ENCODE data around the gene MOB1A.
"Not testable (repeated sequence)": the region's sequence is repeated elsewhere in the genome, so short reads cannot be mapped to it uniquely, and the experiment has no call there.

Gene MOB1A

DNA sequence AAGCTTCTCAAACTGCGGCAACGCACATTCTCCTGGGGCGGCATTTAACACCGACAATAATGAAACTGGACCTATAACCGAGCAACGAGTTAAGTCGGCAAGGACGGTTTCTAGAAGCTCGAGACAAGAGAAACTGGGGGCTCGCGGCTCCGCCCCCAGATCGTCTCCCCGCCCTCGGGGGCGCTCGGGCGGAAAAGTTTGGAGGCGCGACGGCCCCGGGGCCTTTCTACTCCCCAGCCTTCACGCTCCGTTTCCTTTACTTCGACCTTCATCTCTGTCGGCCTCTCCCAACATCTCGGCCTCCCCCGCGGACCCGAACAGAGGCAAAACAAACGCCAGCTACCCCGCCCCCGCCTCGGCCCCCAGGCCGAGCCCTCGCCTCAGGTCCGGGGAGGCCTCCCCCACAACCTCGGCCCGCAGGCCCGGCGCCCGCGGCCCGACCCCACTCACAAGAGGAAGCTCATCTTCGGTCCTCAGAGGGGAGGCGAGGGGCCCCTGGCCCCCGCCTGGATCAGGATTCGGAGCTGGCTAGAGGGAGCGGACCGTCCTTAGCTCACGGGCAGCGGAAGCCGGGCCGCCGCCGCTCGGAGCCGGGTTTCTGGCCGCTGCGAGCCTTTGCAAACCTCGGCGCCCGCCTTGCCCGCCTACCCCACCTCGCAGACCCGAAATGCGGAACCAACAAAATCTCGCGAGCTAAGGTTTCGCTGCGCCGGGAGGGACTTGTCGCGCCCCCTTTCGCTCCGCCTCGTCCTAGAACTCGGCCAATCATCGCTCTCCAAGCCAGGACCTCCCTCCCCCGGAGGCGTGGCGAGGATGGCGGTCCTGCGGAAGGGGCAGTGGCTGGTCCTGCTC, at the start of gene MOB1A:
Gene MOB1A (minus strand): TSS at position 669 of the 852 bp plus-strand sequence. CDS start 205 bp downstream, at position 464.
- DNase-seq (ENCODE audit: low read depth in 2 of 2), result peak; percentile 96 to 97

DNA sequence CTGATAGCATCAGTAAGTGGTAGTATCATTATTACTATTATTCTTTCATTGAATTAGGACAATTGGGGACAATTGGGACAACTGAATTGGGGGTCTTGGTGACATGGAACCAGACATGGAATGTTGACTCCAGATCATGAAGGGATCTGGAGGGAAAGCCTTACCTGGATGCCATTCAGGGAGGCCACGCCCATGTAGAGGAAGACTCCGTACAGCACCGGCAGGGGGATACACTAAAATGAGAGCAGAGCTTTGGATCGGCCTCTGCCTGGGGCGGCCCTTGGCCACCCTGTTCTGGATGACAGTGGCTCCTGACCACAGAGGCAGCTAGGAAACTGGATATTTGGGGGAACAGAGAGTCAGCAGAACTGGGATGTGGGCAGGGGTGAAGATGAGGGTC, 49.0 kb upstream of the MOB1A start:
- DNase-seq (ENCODE audit: low read depth in 2 of 2), result no peak

DNA sequence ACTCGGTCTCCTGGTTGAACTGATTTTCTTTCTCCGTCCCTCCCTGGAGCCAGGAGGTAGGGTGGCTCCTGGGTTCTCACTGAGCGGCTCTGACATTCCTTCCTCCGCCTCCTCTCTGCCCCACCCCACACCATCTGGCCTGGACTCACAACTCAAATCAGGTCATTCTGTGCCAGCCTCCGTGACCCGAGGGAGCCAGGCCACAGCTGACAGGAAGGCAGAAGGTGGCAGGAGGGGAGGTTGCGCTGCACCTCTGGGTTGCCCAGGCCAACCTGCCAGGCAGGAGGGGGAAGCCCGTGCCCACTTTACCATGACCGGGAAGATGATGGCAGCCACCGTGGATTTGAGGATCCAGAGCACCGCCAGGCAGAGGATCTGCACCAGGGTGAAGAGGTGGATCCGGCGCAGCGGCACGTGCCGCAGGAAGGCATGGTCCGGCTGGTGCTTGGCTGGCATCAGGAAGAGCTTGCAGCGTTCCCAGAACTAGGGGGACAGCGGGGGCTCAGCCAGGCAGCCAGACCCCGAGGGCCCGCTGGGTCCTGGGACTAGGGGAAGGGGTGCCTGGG, 48.1 kb upstream of the MOB1A start:
- no peak for DNase-seq (ENCODE audit: low read depth in 2 of 2)

DNA sequence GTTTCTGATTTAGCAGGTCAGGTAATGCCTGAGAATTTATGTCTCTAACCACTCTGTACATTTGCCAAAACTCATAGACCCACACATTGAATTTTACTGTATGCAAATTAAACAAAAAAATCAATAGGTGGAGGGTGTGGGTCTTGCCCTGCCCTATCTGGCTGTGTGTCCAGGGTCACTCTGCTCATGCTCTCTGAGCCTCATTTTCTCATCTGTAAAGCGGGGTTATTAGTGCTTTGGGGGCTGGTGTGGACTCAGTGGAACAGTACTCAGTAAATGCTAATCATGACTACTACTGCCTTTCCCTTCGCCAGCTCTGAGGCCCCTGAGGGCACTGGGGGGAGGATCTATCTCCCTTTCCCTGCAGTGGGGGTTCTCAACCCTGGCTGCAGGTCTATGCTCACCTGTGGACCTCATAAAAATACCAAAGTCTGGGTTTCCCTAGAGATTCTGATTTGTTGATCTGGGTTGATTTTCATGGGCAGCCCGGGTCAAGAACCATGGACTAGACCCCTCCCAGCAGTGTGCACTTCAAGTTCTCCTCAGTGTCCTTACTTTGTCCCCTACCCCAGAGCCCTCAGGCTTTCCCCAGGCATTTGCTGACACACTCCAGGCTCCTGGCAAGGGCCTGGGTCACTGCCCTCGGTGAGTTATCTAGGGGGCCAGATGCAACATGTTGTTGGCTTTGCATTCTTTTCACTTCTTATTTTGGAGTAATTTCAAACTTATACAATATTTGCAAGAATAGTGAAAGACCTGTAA, 47.2 kb upstream of the MOB1A start:
- no peak for DNase-seq (ENCODE audit: low read depth in 2 of 2)

DNA sequence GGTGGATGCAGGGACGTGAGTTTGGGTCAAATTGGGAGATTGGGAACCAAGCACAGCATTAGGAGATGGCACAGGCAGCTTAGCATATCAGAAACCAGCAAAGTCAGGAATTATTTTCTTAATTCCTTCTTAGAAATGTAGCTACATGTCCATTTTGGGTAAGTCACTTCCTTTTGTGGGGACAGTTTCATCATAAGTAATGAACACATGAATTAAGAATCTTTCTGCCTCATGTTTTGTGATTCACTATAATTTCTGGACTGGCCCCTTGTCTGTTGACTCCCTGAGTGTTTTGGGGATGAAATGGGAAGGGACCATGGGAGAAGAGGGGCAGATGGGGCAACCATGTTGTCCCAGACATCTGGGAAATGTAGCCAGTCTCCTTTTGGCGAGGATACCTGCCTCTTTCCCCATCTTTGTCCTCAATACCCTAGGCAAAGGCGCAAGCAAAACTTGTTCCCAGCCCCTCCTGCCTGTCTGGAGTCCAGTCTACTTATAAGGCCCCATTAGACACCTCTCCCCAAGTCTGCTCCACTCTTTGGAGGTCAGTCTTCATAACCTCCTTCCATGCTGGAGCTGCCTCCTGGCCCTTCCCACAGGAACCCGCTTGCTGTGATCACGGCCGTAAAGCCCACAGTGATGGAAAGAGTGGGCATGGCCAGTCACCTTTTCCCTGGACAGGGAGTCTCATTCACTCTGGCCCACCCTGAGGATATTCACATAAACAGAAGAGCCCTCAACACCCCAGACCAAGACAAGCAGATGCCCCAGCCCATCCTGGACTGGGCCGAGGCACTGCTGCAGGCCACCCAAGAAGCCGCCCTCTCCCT, 45.5 kb upstream of the MOB1A start:
- DNase-seq (ENCODE audit: low read depth in 2 of 2), result no peak

DNA sequence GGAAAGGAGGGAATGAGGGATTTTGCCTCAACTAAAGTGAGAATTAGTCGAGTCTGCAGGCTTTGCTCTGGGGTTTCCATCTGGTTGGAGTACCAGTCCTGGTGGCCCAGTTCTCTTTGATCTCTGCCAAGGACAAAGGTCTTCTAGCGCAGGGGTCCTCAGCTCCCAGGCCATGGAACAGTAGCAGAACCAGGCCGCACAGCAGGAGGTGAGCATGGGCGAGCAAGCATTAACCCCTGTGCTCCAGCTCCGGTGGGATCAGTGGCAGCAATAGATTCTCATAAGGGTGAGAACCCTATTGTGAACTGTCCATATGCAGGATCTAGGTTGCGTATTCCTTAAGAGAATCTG, 43.6 kb upstream of the MOB1A start:
- DNase-seq (ENCODE audit: low read depth in 2 of 2), result no peak

DNA sequence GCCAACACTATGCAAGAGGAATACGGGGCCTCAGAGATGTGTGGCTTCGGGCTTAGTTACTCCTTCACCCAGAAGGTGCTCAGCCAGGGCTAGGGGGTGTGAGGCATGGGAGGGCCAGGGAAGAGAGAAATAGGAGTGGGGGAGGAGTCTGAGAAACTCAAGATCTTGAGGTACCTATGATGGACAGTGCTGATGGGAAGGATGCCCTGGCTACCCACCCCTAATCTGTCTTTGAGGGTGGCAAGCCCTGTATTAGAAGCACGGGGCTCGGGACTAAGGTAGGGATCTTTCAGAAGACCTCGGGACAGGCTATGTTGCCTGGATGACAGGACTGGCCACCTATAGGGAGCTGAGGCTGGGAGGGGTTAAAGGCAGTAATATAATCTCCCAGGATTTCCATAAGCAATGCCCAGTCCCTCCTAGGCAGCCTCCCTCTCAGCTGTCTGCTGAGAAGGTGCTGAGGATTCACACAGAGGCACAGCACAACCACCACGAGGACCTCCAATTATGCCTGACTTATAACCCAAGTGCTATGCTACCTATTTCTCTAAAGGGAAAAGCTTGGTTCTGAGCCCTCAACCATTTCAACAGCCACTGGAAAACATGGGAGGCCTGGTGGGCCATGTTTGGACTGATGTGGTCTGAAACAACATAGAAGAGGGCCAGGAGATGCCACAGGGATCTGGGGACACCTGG, 43.1 kb upstream of the MOB1A start:
- no peak for DNase-seq (ENCODE audit: low read depth in 2 of 2)

DNA sequence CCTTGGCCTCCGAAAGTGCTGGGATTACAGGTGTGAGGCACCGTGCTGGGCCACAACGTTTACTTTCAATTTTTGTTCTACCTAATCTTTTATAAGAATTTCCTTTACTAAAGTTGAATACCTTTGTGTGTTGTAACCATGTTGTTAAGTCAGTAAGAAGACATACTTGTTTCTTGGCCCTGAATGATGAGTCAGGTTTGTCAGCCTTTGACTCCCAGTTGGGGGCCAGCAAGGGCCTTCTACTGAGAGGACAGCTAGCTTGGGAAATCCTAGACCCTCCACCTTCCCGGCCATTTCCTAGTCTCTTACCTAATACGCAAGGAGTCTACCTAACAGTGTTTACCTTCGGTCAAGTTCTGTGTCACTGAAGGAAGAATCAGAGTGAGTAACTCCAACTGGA, 42.4 kb upstream of the MOB1A start:
- no peak for DNase-seq (ENCODE audit: low read depth in 2 of 2)

DNA sequence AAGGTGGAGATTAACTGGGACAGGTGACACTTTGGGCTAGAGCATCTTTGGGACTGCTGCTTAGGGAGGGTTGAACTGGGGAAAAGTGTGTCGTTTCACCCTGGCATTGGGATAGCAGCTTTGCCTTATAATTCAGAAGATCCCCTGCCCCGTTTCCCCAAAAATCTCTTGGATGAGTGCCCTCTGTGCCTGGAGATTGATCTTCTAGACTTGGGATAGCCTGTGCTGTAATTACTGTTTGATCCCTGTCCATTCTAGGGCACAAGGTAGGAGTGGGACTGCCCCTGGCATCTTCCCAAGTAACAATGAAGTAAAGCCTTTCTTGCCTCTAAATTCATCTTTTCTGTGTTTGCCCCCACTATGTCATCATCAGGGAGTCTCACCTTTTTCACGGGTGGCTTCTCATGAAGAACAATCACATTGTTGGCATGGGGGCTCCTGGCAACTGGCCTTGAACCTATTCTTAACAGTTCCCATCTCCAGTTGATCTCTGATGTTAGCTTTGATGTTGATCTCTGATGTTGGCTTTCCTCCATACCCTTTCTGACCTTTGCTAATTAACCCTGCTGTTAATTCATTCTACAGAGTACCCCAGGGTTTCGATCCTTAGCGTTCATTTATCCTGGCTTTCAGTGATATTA, 41.3 kb upstream of the MOB1A start:
- no peak for DNase-seq (ENCODE audit: low read depth in 2 of 2)

DNA sequence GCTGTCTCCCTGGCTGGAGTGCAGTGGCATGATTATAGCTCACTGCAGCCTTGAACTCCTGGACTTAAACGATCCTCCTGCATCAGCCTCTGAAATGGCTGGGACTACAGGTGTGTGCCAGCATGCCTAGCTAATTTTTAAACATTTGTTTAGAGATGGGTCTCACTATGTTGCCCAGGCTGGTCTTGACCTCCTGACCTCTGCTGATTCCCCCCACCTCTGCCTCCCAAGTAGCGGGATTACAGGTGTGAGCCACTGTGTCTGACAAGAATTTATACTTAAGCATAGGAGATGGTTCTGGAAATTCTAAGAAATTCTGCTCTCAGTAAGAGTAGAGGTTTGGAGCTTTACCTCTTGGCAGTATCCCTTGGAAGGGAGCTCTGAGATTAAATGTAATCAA, 38.0 kb upstream of the MOB1A start:
- DNase-seq (ENCODE audit: low read depth in 2 of 2), result no peak

DNA sequence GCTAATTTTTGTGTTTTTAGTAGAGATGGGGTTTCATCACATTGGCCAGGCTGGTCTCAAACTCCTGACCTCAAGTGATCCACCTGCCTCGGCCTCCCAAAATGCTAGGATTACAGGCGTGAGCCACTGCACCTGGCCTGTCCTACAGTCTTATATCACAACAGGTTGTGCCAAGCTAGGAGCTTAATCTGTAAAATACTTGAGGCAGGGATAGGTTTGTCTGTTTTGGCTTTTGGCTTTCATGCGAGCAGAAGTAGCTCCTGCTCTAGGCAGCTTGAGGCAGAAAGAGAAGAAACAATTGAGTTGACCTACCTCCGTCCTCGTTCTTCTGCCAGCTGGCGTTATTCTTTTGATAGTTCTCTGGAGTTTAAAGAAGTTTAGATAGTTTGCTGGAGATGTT, 37.1 kb upstream of the MOB1A start:
- not testable (repeated sequence) for DNase-seq (ENCODE audit: low read depth in 2 of 2)

DNA sequence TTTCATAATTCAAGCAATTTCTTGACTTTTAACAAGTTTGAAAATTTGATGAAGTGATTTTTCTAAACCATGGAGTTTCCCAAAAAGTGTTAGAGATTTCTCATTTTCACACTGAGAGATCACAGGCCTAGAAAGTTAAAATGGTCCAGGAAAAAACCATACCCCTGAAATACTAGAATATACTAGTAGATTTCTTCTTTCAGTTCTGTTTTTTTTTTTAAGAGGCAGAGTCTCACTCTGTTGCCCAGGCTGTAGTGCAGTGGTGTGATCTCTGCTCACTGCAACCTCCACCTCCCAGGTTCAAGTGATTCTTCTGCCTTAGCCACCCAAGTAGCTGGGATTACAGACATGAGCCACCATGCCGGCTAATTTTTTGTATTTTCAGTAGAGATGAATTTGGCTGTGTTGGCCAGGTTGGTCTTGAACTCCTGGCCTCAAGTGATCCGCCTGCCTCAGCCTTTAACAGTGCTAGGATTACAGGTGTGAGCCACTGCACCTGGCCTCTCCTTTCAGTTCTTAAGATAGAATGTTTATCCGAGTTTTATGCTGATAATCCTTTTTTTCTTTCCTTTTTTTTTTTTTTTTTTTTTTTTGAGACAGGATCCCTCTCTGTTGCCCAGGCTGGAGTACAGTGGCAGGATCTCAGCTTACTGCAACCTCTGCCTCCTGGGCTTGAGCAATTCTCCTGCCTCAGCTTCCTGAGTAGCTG, 34.2 kb upstream of the MOB1A start:
- no peak for DNase-seq (ENCODE audit: low read depth in 2 of 2)

DNA sequence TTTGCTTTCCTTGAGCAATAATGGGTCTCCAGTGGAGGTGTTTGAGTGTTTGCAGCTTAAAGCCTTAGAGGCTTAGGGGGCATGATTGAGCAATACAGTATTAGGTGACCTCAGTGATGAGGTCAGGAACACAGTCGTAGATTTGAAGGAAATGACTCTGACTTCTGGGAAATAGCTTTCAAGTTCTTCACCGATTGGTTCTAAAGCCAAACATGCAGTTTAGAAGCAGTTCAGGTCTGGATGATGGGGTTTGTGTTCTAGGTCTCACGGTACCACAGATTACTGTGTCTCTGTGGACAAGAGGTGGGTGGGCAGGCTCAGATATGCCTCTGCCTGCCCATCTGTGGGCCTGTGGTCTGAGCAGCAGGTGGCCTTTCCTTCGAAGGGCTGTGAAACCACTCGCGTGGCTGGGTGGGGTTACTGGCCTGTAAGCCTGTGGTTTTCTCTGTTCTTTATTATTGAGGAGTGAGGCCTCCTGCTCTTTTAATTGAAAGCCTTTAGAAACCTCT, 27.6 kb upstream of the MOB1A start:
- DNase-seq (ENCODE audit: low read depth in 2 of 2), result peak in 1 of 2 donors; percentile 40

DNA sequence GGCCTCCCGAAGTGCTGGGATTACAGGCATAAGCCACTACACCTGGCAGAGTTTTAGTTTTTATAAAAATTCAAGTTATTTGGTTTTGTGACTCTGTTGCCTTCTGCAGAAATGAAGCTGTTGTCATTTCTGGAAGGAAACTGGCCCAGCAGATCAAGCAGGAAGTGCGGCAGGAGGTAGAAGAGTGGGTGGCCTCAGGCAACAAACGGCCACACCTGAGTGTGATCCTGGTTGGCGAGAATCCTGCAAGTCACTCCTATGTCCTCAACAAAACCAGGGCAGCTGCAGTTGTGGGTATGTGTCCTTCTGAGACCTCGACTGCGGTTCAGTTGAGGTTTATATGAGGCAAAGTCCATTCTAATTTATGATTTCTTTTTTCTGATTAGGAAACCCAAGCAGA, 26.9 kb upstream of the MOB1A start:
- DNase-seq (ENCODE audit: low read depth in 2 of 2), result no peak

DNA sequence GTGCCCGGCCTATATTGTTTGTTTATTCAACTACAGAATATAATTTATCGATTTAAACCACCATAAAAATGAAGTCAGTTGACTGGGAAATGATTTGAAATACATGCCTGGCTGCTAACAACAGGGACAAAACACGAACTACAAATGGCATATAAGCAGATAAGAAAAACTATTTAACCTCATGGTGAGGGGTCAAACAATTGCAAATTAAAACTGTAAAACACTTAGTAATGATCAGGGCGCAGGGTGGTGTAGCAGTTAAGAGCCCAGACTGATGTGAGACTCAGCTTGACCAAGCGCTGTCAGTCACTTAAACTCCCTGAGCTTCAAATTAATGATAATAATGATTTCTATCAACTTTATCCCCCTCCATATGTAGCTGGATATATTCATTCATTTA, 26.4 kb upstream of the MOB1A start:
- DNase-seq (ENCODE audit: low read depth in 2 of 2), result no peak

DNA sequence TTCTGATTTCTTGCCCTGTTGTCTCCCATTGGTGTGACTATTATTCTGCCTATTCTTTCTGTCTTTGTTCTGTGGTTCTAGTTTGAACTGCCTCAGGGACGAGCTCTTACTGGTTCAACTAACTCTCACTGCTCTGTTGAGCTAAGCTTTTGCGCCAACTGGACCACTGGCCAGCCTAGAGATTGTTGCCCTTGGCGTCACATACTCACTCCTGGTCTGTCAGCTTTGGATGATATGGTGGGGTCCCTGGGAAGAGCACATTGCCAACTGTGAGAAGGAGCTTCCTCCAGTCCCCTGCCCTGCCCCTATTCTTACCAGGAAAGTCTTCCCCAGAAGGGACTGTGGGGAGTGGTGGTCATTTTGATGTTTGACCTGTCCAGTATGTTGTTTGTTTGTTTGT, 25.8 kb upstream of the MOB1A start:
- no peak for DNase-seq (ENCODE audit: low read depth in 2 of 2)

DNA sequence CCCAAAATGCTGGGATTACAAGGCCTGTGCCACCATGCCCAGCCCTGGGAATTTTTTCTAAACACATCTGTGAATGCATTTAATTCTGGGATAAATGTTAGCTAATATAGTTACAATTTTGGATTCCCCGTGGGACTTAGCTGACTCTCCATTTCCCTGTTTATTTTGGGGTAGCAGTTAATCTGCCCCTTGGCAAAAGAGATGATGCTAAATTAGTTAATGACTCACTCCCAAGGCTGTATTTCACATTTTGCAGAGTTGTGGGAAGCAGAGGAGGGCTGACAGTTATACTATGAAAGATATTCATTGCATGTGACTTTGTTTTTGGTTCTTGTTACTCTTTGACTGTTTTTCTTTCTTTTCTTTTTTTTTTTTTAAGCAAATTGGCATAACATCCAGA, 22.9 kb upstream of the MOB1A start:
- no peak for DNase-seq (ENCODE audit: low read depth in 2 of 2)

DNA sequence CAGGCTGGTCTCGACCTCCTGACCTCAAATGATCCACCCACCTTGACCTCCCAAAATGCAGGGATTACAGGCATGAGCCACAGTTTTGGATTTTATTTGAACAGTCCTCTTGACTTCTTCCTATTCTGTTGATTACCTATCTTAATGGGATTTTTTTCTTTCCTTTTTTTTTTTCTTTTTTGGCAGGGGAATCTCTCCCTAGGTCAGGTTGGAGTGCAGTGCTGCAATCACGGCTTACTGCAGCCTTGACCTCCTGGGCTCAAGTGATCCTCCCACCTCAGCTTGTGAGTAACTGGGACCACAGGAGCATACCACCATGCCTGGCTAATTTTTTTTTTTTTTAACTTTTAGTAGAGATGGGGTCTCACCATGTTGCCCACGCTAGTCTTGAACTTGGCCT, 22.5 kb upstream of the MOB1A start:
- DNase-seq (ENCODE audit: low read depth in 2 of 2), result no peak

DNA sequence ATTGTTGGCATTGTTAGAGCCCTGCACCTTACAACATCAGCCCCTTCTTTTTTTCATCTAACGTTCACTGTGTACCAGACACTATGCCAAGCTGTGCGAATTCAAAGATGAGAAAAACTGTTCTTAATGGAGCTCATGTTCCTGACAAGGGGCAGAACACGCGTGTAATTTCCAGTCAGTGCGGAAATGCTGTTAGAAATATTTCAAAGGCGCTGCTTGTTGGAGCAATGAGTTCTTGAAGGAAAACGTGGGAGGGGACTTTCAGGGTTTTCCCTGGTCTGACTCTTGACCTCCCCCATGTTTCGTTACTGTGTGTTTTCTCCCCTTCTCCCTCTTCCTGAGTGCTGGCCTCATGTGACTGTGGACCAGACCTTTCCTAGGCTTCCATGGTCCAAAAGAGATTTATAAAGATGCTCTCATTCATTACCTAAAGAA, 21.2 kb upstream of the MOB1A start:
- no peak for DNase-seq (ENCODE audit: low read depth in 2 of 2)

DNA sequence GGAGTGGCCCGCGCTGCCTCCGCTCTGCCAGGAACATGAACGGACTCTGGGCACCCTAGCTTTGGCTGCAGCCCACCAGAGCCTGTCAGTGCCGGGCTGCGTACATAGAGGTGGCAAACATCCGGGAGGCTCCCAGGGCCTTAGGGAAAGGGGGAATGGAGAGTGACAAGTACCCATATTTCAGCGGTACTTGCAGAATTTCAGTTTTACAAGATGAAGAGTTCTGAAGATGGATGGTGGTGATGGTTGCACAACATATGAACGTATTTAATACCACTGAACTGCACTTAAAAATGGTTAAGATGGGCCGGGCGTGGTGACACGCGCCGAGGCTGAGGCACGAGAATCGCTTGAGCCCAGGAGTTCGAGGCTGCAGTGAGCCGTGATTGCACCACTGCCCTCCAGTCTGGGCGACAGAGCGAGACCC, 20.6 kb upstream of the MOB1A start:
- no peak for DNase-seq (ENCODE audit: low read depth in 2 of 2)
